Hypothalamus (tissue), 51 donors: ENCODE results near the gene PRKCH.

Experiments
- DNase-seq, 51 donors: peaks; one replicate each; lab custom pipeline; 2025; lab: John Stamatoyannopoulos, UW

The PRKCH gene

DNA sequence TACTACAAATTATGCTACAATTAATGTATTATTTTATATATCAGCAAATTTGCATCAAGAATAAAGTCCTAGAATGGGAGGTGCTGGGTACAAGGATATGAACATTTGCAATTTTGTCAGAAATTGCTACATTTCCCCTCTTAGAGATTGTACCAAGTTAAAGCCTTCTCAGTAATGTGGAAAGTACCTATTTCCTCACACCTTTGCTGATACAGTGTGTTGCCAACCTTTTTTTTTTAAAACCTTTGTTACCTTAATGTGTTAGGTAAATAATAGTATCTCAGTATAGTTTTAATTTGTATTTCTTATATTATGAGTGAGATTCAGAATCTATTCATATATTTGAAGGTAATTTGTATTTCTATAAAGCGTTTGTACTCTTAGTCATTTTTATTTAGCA lies 278.6 kb downstream of the PRKCH start:
- DNase-seq, result no peak
